Upper lobe of left lung (tissue), 4 donors: ENCODE measurements around the gene UBR2.

Source experiments
- EP300 ChIP-seq, 4 donors: sonication (generic); formaldehyde crosslinking; IDR thresholded peaks; one replicate each; pipeline ENCODE4 v1.5.1; 2017; ENCODE audit warnings: antibody characterized with exemption in 4 of 4, control low read depth in 2 of 4
- POLR2A ChIP-seq, 4 donors: fragments of 450-650 bp; IDR thresholded peaks; one replicate each; pipeline ENCODE4 v1.5.1; 2016 to 2017; ENCODE audit warnings: antibody characterized with exemption in 4 of 4, mild to moderate bottlenecking in 2 of 4
- POLR2AphosphoS5 ChIP-seq, 2 donors: sonication (generic); formaldehyde crosslinking; IDR thresholded peaks; one replicate each; pipeline ENCODE4 v1.5.1; 2017; ENCODE audit warnings: antibody characterized with exemption in 2 of 2
- TF ChIP-seq, protein P1 (sequence below), 6 experiments: fragments of 450-650 bp in 4 of 6; fragments of 200-600 bp in 2 of 6; sonication (generic) in 2 of 6; IDR thresholded peaks; one replicate each; pipeline ENCODE4 v1.5.1; 2016 to 2019; ENCODE audit warnings: antibody characterized with exemption in 6 of 6

DNA sequence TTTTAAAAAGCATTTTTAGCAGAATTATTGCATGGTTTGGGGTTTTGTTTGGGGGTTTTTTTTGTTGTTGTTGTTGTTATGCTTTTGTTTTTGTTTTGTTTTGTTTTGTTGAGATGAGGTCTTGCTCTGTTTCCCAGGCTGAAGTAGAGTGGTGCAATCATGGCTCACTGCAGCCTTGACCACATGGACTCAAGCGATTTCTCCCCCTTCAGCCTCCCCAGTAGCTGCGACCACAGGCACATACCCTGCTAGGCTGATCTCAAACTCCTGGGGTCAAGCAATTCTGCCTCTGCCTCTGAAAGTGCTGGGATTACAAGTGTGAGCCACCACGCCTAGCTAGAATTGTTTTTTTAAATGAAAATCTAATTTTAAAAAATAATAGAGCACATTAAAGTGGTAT is 35.7 kb downstream of the UBR2 start:
- TF ChIP-seq, protein P1, sequence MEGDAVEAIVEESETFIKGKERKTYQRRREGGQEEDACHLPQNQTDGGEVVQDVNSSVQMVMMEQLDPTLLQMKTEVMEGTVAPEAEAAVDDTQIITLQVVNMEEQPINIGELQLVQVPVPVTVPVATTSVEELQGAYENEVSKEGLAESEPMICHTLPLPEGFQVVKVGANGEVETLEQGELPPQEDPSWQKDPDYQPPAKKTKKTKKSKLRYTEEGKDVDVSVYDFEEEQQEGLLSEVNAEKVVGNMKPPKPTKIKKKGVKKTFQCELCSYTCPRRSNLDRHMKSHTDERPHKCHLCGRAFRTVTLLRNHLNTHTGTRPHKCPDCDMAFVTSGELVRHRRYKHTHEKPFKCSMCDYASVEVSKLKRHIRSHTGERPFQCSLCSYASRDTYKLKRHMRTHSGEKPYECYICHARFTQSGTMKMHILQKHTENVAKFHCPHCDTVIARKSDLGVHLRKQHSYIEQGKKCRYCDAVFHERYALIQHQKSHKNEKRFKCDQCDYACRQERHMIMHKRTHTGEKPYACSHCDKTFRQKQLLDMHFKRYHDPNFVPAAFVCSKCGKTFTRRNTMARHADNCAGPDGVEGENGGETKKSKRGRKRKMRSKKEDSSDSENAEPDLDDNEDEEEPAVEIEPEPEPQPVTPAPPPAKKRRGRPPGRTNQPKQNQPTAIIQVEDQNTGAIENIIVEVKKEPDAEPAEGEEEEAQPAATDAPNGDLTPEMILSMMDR (IDR thresholded peaks at IDR 0.05) = no peak
- no peak for TF ChIP-seq POLR2AphosphoS5 (IDR thresholded peaks at IDR 0.05)
- no peak for TF ChIP-seq POLR2A (IDR thresholded peaks at IDR 0.05)
- TF ChIP-seq EP300 (IDR thresholded peaks at IDR 0.05) = no peak
